ES-I3 (cell line): ENCODE results near the gene HABP4.

ENCODE experiments used
- H3K36me3 ChIP-seq: 2 replicates; pipeline ENCODE4 v1.6.1; 2013; ENCODE audit warnings: mild to moderate bottlenecking, low read length, control low read depth, moderate library complexity; ENCODE audit not compliant: insufficient read depth
- H3K4me1 ChIP-seq: 2 replicates; pipeline ENCODE4 v1.6.1; 2013; ENCODE audit warnings: mild to moderate bottlenecking, control low read depth, low read length; ENCODE audit not compliant: insufficient read depth
- H3K9ac ChIP-seq: 2 replicates; pipeline ENCODE4 v1.6.1; 2013; ENCODE audit warnings: low read depth, mild to moderate bottlenecking, low read length, moderate library complexity
- H3K9me3 ChIP-seq: 2 replicates; pipeline ENCODE4 v1.6.1; 2013; ENCODE audit warnings: mild to moderate bottlenecking, low read length, moderate library complexity; ENCODE audit not compliant: control insufficient read depth, insufficient read depth

Gene HABP4

DNA sequence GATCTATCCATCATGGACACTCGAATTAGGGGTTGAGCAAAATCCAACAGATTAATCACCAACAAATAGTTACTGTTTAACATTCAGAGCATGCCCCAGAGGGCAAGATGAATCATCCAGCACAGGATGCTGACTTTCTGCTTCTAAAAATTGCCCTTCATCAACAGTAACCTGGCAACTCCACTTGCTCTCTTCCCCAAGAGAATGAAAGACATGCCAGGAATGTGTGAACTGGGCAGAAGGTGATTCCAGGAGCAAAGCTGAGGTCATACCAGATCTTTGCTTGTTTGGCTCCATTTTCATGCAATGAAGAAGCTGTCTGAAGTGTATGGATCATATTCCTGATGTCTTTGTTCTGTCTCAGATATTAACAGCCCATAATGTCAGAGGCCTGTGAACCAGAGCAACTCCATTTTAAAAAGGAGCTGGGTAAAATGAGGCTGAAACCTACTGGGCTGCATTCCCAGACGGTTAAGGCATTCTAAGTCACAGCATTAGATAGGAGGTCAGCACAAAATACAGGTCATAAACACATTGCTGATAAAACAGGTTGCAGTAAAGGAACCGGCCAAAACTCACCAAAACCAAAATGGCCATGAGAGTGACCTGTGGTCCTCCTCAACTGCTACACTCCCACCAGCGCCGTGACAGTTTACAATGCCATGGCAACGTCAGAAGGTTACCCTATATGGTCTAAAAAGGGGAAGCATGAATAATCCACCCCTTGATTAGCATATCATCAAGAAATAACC, 29.3 kb upstream of the HABP4 start:
- Histone ChIP-seq H3K4me1 (peaks cover 10% of the 10 kb centered on the region), H3K9ac (no peak overlapping the region; the same call in 1 of the 2 replicates), H3K36me3 (no peaks in the 10 kb centered on the region), H3K9me3 (no peaks in the 10 kb centered on the region)

DNA sequence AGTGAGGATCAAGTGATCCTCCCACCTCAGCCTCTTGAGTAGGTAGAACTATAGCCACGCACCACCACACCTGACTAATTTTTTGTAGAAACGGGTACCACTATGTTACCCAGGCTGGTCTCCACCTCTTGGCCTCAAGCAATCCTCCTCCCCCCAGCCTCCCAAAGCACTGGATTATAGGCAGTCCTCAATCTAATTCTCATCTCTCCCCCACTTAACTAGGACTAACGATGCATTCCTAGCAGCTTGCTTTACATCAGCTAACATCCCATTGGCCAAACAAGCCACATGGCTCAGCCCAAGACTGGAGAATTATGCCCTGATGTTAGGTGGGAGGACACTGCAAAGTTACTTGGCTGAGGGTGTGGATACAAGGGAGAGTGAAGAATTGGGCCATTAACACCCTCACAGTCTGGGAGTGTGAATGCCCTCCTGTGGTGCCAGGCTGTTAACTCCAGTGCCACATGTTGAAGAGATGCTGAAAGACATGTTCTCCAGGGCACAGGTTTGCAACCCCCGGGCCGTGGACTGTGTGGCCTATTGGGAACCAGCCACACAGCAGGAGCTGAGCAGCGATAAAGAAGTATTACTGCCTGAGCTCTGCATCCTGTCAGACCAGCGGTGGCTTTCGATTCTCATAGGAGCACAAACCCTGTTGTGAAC, 26.5 kb upstream of the HABP4 start:
- H3K9ac ChIP-seq = no peak overlapping the region
- peaks cover 10% of the 10 kb centered on the region for H3K4me1 ChIP-seq

DNA sequence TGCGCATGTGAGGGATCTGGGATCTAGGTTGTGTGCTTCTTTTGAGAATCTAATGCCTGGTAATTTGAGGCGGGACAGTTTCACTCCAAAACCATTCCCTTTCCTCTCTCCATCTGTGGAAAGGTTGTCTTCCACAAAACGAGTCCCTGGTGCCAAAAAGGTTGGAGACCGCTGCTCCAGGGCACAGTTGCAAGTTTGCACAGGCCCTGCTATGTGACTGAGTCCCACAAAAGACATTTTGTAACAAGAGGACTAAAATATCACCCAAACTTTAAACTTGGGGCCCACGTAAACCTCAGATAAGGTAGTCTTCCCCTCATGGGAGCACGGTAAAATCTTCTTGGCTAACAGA, 26.0 kb upstream of the HABP4 start:
- no peaks in the 10 kb centered on the region for H3K36me3 ChIP-seq
- H3K4me1 ChIP-seq = peaks cover 10% of the 10 kb centered on the region
- H3K9me3 ChIP-seq = no peaks in the 10 kb centered on the region
- H3K9ac ChIP-seq = no peak overlapping the region

More for the DNA sequence above, 26.5 kb upstream of the HABP4 start:
- no peaks in the 10 kb centered on the region for H3K36me3 ChIP-seq
- no peaks in the 10 kb centered on the region for H3K9me3 ChIP-seq

DNA sequence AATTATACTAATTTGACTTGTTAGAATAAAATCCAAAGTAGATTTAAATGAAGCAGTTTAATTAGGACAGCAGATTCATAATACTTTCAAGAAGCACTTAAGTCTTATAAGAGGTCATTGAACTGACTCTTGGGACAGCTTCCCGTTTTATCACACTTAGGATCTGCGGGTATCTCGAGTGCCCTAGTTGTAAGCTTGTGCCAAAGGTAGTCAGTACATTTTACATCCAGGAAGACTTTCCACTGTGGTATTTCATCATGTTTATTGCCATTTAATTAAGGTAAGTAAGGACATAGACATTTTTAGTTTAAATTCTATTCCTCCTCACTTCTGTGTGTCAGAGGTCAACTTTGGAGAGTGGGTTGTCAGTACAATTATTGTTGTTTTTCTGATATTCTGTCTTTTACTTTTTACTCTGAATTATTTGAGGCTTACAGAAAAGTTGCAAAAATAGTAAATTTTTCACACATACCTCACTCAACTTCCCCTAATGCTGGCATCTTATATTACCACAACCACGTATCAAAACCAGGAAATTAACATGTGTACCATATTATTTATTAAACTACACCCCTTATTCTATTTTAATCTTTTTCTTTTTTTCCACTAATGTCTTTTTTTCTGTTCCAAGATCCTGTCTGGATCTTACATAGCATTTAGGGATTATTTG, 24.3 kb upstream of the HABP4 start:
- Histone ChIP-seq H3K9ac (no peak overlapping the region), H3K9me3 (no peaks in the 10 kb centered on the region), H3K36me3 (no peaks in the 10 kb centered on the region), H3K4me1 (peaks cover 4% of the 10 kb centered on the region; the same call in 1 of the 2 replicates)

DNA sequence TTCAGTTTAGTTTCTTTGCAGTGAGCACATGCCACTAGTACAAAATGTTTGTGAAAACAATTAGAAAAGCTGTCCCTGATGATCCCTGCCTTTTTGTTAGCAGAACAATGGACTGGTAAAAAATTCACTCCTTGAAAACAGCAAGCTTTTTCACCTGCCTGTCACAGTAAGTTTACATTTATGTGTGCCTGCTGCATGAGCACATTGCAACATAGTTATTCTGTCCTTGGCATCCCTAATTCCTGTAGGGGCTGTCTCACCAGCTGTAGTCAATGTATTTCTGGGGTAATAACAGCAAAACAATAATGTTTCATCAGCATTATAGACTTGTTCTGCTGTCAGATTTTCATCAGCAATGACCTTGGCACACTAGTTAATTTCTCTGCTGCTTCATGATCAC, 20.2 kb upstream of the HABP4 start:
- Histone ChIP-seq H3K36me3 (no peaks in the 10 kb centered on the region), H3K9me3 (no peaks in the 10 kb centered on the region), H3K9ac (no peak overlapping the region), H3K4me1 (no peaks in the 10 kb centered on the region)

DNA sequence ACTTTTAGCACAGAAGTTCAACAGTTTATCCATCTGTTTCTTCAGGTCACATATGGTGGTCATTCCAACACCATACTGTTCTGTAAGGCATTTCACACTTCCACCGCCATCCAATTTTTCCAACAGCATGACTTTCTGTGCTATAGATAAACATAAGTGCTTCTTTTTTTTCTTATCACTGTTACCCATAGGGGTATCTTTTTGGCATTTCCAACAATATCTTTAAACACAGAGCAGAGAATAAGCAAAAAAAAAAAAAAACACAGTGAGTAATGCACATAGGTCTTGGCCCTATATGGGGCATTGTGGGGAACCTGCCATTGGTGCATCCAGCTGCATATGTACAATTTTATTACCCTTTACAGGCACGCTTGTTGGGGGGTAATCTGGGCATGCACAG, 19.6 kb upstream of the HABP4 start:
- Histone ChIP-seq H3K9ac (no peak overlapping the region), H3K9me3 (no peaks in the 10 kb centered on the region), H3K4me1 (no peaks in the 10 kb centered on the region), H3K36me3 (no peaks in the 10 kb centered on the region)

DNA sequence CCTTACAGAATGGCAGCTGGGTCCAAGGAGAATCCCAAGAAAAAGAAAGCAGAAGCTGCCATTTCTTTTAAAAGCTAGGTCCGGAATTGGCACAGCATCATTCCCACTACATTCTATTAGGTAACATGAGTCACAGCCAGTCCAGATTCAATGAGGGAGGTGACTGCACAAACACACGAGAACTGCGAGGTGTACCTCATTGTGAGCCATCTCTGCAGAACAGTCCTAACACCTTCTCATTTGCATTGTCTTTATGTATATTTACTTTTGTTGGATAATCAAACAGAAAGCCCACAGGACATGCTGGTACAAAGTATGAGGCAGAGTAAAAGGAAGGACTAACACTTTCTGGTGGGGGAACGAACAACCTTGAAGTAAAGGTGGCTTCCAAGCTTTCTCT, 14.6 kb upstream of the HABP4 start:
- no peaks in the 10 kb centered on the region for H3K4me1 ChIP-seq
- H3K9ac ChIP-seq = no peak overlapping the region
- H3K9me3 ChIP-seq = no peaks in the 10 kb centered on the region
- no peaks in the 10 kb centered on the region for H3K36me3 ChIP-seq

DNA sequence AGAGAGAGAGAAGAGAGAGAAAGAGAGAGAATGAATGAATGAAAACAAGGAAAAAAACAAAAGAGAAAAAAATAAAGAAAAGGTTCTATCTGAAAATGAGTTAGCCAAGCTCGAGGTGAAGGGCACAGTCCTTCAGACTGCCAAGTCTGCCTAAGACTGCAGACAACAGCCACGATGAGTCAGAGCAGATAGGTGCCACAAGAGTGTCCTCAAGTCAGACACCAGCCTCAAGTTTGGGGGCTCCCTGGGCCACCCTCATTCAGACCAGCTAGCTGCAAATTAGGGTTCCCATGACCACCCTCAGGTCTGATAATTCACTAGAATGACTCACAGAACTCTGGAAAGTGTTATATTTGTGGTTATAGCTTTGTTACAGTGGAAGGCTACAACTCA, 13.9 kb upstream of the HABP4 start:
- H3K9me3 ChIP-seq = no peaks in the 10 kb centered on the region
- H3K36me3 ChIP-seq = no peaks in the 10 kb centered on the region
- no peak overlapping the region for H3K9ac ChIP-seq
- H3K4me1 ChIP-seq = no peaks in the 10 kb centered on the region

DNA sequence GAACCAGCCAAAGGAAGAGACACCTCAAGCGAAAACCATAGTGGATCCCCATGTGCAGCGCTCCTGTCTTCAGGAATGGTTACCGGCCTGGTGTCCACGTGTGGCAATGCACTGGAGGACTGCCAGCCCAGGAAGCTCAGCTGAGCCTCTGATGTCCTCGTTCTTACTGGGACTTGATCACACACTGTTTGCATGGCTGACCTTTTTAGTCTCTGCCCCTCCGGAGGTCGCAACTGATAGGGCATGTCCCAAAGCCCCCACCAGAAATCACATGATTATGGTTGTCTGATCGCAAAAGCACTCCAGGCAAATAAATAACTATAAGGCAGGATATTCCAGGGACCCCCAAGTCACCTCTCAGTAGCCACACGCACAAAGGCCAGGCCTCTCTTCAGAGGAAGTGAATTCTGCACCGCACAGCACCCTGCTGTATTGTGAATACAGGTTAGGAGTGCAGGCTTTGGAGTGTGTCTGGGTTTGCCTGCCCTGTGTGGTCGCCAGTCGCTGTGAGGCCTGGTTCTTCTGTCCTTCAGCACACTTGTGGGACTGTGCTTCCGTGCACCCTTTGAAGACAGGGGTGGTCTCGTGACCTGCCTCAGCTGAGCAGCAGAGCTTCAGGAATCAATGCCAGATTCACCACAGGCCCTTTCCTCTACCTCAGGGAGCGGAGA, 13.4 kb upstream of the HABP4 start:
- Histone ChIP-seq H3K4me1 (no peaks in the 10 kb centered on the region), H3K9me3 (no peaks in the 10 kb centered on the region), H3K36me3 (no peaks in the 10 kb centered on the region), H3K9ac (no peak overlapping the region)

DNA sequence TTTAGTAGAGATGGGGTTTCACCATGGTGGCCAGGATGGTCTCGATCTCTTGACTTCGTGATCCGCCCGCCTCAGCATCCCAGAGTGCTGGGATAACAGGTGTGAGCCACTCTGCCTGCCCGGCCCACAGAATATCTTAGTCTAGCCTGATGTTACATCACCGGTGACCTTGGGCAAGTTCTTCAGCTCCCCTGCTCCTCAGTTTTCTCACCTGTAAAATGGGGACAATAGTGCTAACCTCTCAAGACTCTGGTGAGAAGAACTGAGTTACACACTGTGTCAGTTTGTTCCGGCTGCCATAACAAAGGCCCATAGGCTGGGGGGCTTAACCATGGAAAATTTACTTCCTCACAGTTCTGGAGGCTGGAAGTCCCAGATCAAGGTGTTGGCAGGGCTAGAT, 12.5 kb upstream of the HABP4 start:
- Histone ChIP-seq H3K4me1 (no peaks in the 10 kb centered on the region), H3K9ac (no peak overlapping the region), H3K36me3 (no peaks in the 10 kb centered on the region), H3K9me3 (no peaks in the 10 kb centered on the region)

DNA sequence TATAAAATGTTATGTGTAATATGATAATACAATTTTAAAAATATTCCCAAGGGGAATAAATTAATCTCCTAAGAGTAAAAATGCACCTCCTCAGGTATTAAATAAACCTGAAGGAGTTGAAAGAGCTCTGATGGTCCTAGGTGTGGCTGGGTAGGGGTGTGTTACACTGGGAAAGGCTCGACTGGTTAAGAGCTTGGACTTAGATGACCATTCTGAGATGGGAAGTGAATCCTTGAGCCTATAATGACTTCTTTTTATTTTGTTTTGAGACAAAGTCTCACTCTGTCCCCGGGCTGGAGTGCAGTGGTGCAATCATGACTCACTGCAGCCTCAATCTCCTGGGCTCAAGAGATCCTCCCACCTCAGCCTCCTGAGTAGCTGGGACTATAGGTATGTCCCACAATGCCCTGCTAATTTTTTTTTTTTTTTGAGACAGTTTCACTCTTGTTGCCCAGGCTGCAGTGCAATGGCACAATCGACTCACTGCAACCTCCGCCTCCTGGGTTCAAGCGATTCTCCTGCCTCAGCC, 9.2 kb upstream of the HABP4 start:
- Histone ChIP-seq H3K9me3 (no peaks in the 10 kb centered on the region), H3K9ac (no peak overlapping the region), H3K36me3 (no peaks in the 10 kb centered on the region)

DNA sequence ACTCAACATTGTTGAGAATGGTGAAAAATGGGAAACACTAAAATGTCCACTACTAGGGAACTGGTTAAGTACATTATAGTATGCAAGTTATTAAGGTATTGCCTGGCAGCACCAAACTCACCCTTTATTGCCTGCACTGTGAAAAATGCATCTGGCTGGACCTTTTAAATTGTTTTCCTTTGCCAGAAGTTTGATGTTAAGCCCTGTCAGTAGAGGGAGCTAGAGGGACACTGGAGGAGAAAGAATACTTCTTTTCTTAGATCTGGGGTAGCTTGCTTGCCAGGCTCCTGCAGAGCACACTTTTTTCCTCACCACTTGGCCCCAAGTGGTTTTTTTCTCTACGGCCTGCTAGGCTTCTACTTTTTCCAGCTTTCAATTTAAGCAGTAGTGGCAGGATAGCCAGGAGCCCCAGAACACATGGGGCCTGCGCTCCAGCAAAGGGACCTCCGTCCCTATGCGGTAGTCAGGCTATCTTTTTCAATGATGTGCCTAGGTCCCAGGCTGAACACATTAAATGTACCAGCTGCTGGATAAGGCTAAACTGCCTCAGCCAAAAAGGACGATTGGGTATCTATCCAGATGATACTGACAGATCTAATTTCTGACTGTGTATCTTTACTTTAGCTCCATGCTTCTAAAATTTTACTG, 8.0 kb upstream of the HABP4 start:
- Histone ChIP-seq H3K36me3 (no peaks in the 10 kb centered on the region), H3K9ac (no peak overlapping the region), H3K4me1 (no peaks in the 10 kb centered on the region), H3K9me3 (no peaks in the 10 kb centered on the region)

More for the DNA sequence above, 9.2 kb upstream of the HABP4 start:
- no peaks in the 10 kb centered on the region for H3K4me1 ChIP-seq

DNA sequence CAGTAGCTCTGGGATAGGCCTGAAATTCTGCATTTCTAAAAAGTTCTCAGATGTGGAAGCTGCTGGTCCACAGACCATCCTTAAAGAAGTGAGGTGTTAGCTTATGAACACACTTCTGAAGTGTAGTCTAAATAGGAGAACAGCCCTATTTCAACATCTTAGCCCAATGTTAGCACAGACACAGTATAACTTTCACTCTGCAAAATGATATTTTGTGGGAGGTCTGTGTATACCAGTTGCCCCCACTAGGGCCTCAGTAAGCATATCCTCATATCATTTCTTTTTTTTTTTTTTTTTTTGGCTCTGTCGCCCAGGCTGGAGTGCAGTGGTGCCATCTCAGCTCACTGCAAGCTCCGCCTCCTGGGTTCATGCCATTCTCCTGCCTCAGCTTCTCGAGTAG, 7.5 kb upstream of the HABP4 start:
- Histone ChIP-seq H3K9ac (no peak overlapping the region), H3K4me1 (no peaks in the 10 kb centered on the region), H3K9me3 (no peaks in the 10 kb centered on the region), H3K36me3 (no peaks in the 10 kb centered on the region)

DNA sequence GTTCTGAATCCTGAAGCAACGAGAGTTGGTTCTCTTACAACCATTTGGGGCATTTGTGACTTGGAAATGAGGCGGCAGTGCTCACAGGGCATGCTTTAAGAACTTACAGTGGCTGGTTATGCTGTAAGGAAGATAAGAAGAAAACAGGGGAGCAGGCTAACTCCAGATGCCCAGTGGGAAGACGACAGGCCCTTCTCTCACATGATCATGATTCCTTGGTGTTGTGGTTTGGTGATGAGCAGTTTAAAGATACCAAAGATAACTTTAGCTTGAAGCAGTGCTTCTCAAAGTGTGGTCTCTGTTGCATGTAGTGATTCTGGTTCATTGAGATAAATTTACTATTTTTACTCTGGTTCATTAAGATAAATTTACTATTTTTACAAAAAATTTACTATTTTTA, 2.6 kb upstream of the HABP4 start:
- Histone ChIP-seq H3K36me3 (no peaks in the 10 kb centered on the region), H3K9me3 (no peaks in the 10 kb centered on the region), H3K4me1 (peaks cover 4% of the 10 kb centered on the region; the same call in 1 of the 2 replicates), H3K9ac (no peak overlapping the region)
